Caco-2 (cell line): Measurements from ENCODE around the gene TNNI3. TPM values are rescaled to one million over a fixed set of nuclear protein-coding genes. Genes with fewer than 3 reads are reported as not detected.

Experiments
- BruUV-seq: library from RNA; stranded (reverse); fragments of 400-500 nt; replicated peaks from 2 replicates; lab custom pipeline; 2021; lab: Mats Ljungman, UMichigan
- CTCF ChIA-PET: fragments of 300-600 bp; sonication (Branson Sonifier 250); formaldehyde crosslinking; loops from one replicate; lab custom pipeline; 2022; ENCODE audit warnings: antibody characterized with exemption; lab: Charles Lee
- POLR2A ChIA-PET: fragments of 300-600 bp; sonication (Branson Sonifier 250); formaldehyde crosslinking; loops from one replicate; lab custom pipeline; 2022; ENCODE audit warnings: antibody characterized with exemption; lab: Charles Lee
- DNase-seq, 2 experiments: peaks; one replicate each; pipeline versions ENCODE4 v3.0.0 to v3.0.0-alpha.2; 2020 to 2022
- H3K27me3 ChIP-seq: replicated peaks from 2 replicates; pipeline ENCODE4 v1.6.0; 2011; ENCODE audit warnings: low read length; ENCODE audit not compliant: control insufficient read depth, insufficient read depth
- H3K36me3 ChIP-seq: 2 replicates; pipeline ENCODE4 v1.5.1; 2011; ENCODE audit warnings: low read length; ENCODE audit not compliant: control insufficient read depth, insufficient read depth
- H3K4me1 ChIP-seq: fragments of 250-450 bp; sonication (Bioruptor Pico); 2 replicates; pipeline ENCODE4 v1.5.1; 2020; ENCODE audit warnings: mild to moderate bottlenecking
- H3K4me3 ChIP-seq: 2 replicates; pipeline ENCODE4 v1.5.1; 2011; ENCODE audit warnings: low read depth, mild to moderate bottlenecking, control low read depth, low read length
- H3K9me3 ChIP-seq: fragments of 250-450 bp; sonication (Bioruptor Pico); 2 replicates; pipeline ENCODE4 v1.5.1; 2020; ENCODE audit warnings: mild to moderate bottlenecking, moderate library complexity
- H3K27ac Mint-ChIP-seq: one replicate; pipeline ENCODE4 v1.8.0; 2022; ENCODE audit warnings: mixed read lengths; ENCODE audit not compliant: unreplicated experiment
- H3K27me3 Mint-ChIP-seq: one replicate; pipeline ENCODE4 v1.8.0; 2022; ENCODE audit warnings: mixed read lengths; ENCODE audit not compliant: insufficient read depth, unreplicated experiment
- H3K36me3 Mint-ChIP-seq: one replicate; pipeline ENCODE4 v1.8.0; 2022; ENCODE audit warnings: mild to moderate bottlenecking, mixed read lengths; ENCODE audit not compliant: insufficient read depth, unreplicated experiment
- H3K4me1 Mint-ChIP-seq: one replicate; pipeline ENCODE4 v1.8.0; 2022; ENCODE audit warnings: low read depth, mixed read lengths; ENCODE audit not compliant: unreplicated experiment
- H3K4me3 Mint-ChIP-seq: one replicate; pipeline ENCODE4 v1.8.0; 2022; ENCODE audit warnings: mild to moderate bottlenecking, moderate library complexity, mixed read lengths; ENCODE audit not compliant: unreplicated experiment
- H3K9me3 Mint-ChIP-seq: one replicate; pipeline ENCODE4 v1.8.0; 2022; ENCODE audit warnings: mixed read lengths; ENCODE audit not compliant: unreplicated experiment
- intact Hi-C: fragments of 100-400 bp; cut with micrococcal nuclease; formaldehyde crosslinking; loops from one replicate; pipeline ENCODE4 v1.10.0; 2022; ENCODE audit not compliant: unreplicated experiment
- total RNA-seq: library from RNA; stranded (reverse); gene quantifications from 2 replicates; pipeline ENCODE4 v1.2.3, GENCODE V29; 2022
- TF ChIP-seq, protein P1 (sequence below), 2 experiments: fragments of 200-600 bp in 1 of 2; IDR thresholded peaks; 1 replicate in 1 of 2; 2 replicates in 1 of 2; pipeline versions ENCODE4 v1.5.1 to v1.8.0; 2011 to 2022; ENCODE audit warnings: antibody characterized with exemption in 1 of 2, control low read depth in 1 of 2, inconsistent platforms in 1 of 2, low read depth in 1 of 2, low read length in 1 of 2, mild to moderate bottlenecking in 1 of 2, moderate library complexity in 1 of 2; ENCODE audit not compliant: insufficient read depth in 1 of 2, severe bottlenecking in 1 of 2, unreplicated experiment in 1 of 2

TNNI3 gene
- total RNA-seq, 1 experiment from 2014 or later, result 2.9 TPM

GRCh38 chr19:55134736-55135135 is 22.8 kb downstream of the TNNI3 start:
- no peaks in the 10 kb centered on the region for H3K4me1 Mint-ChIP-seq
- H3K4me1 ChIP-seq, result 0 out of 2 replicates have a peak, but pooled peaks cover 3% of the 10 kb centered on the region
- no TSS peak for BruUV-seq
- no peak overlapping the region for H3K4me3 ChIP-seq
- POLR2A ChIA-PET, result interaction anchor here (0.6 kb wide), 1 partner anchor 58 kb away, joined by 10 read pairs; no protein-coding TSS in a partner anchor
- no peaks in the 10 kb centered on the region for H3K9me3 ChIP-seq
- intact Hi-C loops, result no loop called here
- no peaks in the 10 kb centered on the region for H3K36me3 Mint-ChIP-seq
- no peaks in the 10 kb centered on the region for H3K36me3 ChIP-seq
- no peaks in the 10 kb centered on the region for H3K27me3 Mint-ChIP-seq
- no peak overlapping the region for H3K27ac Mint-ChIP-seq
- no peak overlapping the region for H3K4me3 Mint-ChIP-seq
- H3K27me3 ChIP-seq, result no peaks in the 10 kb centered on the region
- no peaks in the 10 kb centered on the region for H3K9me3 Mint-ChIP-seq
- no peak for DNase-seq
- CTCF ChIA-PET, result no interaction called here
- TF ChIP-seq, protein P1, sequence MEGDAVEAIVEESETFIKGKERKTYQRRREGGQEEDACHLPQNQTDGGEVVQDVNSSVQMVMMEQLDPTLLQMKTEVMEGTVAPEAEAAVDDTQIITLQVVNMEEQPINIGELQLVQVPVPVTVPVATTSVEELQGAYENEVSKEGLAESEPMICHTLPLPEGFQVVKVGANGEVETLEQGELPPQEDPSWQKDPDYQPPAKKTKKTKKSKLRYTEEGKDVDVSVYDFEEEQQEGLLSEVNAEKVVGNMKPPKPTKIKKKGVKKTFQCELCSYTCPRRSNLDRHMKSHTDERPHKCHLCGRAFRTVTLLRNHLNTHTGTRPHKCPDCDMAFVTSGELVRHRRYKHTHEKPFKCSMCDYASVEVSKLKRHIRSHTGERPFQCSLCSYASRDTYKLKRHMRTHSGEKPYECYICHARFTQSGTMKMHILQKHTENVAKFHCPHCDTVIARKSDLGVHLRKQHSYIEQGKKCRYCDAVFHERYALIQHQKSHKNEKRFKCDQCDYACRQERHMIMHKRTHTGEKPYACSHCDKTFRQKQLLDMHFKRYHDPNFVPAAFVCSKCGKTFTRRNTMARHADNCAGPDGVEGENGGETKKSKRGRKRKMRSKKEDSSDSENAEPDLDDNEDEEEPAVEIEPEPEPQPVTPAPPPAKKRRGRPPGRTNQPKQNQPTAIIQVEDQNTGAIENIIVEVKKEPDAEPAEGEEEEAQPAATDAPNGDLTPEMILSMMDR (IDR thresholded peaks at IDR 0.05; ENCODE audit: insufficient read depth in 1 of 2, low read depth in 1 of 2, low read length in 1 of 2, severe bottlenecking in 1 of 2, unreplicated experiment in 1 of 2), result no peak

DNA sequence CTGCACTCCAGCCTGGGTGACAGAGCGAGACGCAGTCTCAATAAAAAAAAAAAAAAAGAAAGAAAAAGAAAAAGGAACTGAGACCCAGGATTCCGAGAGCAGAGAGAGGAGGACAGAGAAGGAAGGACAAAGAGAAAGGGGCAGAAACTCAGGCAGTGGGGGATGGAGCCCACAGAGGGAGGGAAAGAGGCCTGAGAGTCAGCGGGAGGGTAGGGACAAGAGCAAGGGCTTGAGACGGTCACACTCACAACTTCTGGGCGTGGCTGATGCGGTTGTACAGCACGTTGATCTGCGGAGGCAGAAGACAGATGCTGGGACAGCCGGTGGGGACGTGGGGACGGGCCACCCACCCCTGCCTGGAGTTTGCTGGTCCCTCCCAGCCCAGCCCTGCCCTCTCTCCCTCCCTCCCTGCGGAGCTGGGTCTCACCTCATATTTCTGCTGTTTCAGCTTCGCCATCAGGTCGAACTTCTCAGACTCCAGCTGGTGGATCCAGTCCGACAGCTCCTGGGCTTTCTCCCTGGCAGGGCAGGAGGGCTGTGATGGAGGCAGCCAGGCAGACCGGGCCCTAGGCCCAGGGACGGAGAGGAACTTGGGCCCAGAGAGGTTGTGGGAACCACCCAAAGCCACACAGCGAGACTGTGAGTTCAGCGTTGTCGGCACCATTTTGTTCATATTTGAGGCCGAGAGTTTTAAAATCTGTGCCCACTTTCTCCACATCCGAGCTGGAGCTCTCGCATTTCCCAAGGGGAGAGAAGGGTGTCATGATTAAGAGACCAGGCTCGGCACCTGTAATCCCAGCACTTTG is 23.7 kb downstream of the TNNI3 start:
- Mint-ChIP-seq H3K36me3 (no peaks in the 10 kb centered on the region), H3K4me1 (no peaks in the 10 kb centered on the region), H3K9me3 (no peaks in the 10 kb centered on the region), H3K27me3 (no peaks in the 10 kb centered on the region), H3K27ac (peak overlapping the region; percentile 29), H3K4me3 (no peak overlapping the region)
- TF ChIP-seq, protein P1 (IDR thresholded peaks at IDR 0.05; ENCODE audit: insufficient read depth in 1 of 2, low read depth in 1 of 2, low read length in 1 of 2, severe bottlenecking in 1 of 2, unreplicated experiment in 1 of 2), result no peak
- Histone ChIP-seq H3K9me3 (no peaks in the 10 kb centered on the region), H3K4me1 (0 out of 2 replicates have a peak, but pooled peaks cover 3% of the 10 kb centered on the region), H3K36me3 (no peaks in the 10 kb centered on the region), H3K4me3 (no peak overlapping the region), H3K27me3 (no peaks in the 10 kb centered on the region)
- BruUV-seq, result no TSS peak
- intact Hi-C loops, result loop anchor here (2.0 kb wide), 1 partner anchor 45 kb away; no protein-coding TSS in a partner anchor
- peak in 1 of 2 experiments; percentile 19 for DNase-seq
- ChIA-PET POLR2A (no interaction called here), CTCF (interaction anchor here (1.4 kb wide), 1 partner anchor 45 kb away, joined by 16 read pairs; no protein-coding TSS in a partner anchor)

- Histone ChIP-seq H3K4me1 (0 out of 2 replicates have a peak, but pooled peaks cover 3% of the 10 kb centered on the region), H3K9me3 (no peaks in the 10 kb centered on the region), H3K4me3 (no peak overlapping the region), H3K27me3 (no peaks in the 10 kb centered on the region), H3K36me3 (no peaks in the 10 kb centered on the region)
- intact Hi-C loops, result loop anchor here (2.0 kb wide), 1 partner anchor 44 kb away; no protein-coding TSS in a partner anchor
- H3K27ac Mint-ChIP-seq, result no peak overlapping the region
- TF ChIP-seq, protein P1 (IDR thresholded peaks at IDR 0.05; ENCODE audit: insufficient read depth in 1 of 2, low read depth in 1 of 2, low read length in 1 of 2, severe bottlenecking in 1 of 2, unreplicated experiment in 1 of 2), result peak; percentile 38 to 41
- CTCF ChIA-PET, result interaction anchor here (0.7 to 1.6 kb wide), 7 partner anchors 11 to 251 kb away, joined by 3 to 16 read pairs (median 3); partner anchors contain the start of gene RDH13
- no peak overlapping the region for H3K4me3 Mint-ChIP-seq
- H3K4me1 Mint-ChIP-seq, result no peaks in the 10 kb centered on the region
- peak in 1 of 2 experiments; percentile 38 for DNase-seq
- POLR2A ChIA-PET, result interaction anchor here (0.6 kb wide), 1 partner anchor 252 kb away, joined by 3 read pairs; no protein-coding TSS in a partner anchor
- BruUV-seq, result no TSS peak
- H3K27me3 Mint-ChIP-seq, result no peaks in the 10 kb centered on the region
- no peaks in the 10 kb centered on the region for H3K9me3 Mint-ChIP-seq
- H3K36me3 Mint-ChIP-seq, result no peaks in the 10 kb centered on the region
Measured at GRCh38 chr19:55132453-55133129, 24.9 kb downstream of the TNNI3 start.
